Measurements from ENCODE around the gene PORCN.

GRCh38 chrX:48496660-48497059 is 12.1 kb upstream of the PORCN start:
- TF ChIP-seq POLR2A (IDR thresholded peaks at IDR 0.05; ENCODE audit: borderline replicate concordance, extremely low read depth, insufficient read depth, insufficient read length) = no peak
- TF ChIP-seq JUND (IDR thresholded peaks at IDR 0.05) = no peak
- no peak for TF ChIP-seq RAD21 (IDR thresholded peaks at IDR 0.05; ENCODE audit: low read depth)
- TF ChIP-seq EGR1 (IDR thresholded peaks at IDR 0.05; ENCODE audit: low read depth) = no peak
- TF ChIP-seq CTCF (IDR thresholded peaks at IDR 0.05 in 2 of 3, conservative IDR thresholded peaks at IDR 0.05 in 1 of 3; ENCODE audit: borderline replicate concordance in 1 of 3, insufficient read depth in 1 of 3, low read depth in 2 of 3, low read length in 2 of 3) = no peak
- no peak for TF ChIP-seq SP1 (IDR thresholded peaks at IDR 0.05; ENCODE audit: low read depth)
- TF ChIP-seq YY1 (IDR thresholded peaks at IDR 0.05; ENCODE audit: extremely low read depth, insufficient replicate concordance, low read depth, low read length) = no peak
- no peak for TF ChIP-seq EZH2 (IDR thresholded peaks at IDR 0.05)
- no peak for TF ChIP-seq ZFX (IDR thresholded peaks at IDR 0.05)
- no peak for TF ChIP-seq SRF (IDR thresholded peaks at IDR 0.05; ENCODE audit: low read depth)
- no peak for TF ChIP-seq REST (IDR thresholded peaks at IDR 0.05; ENCODE audit: low read depth)
- TF ChIP-seq MAX (IDR thresholded peaks at IDR 0.05) = no peak
- TF ChIP-seq ELF1 (IDR thresholded peaks at IDR 0.05; ENCODE audit: borderline replicate concordance, low read depth) = no peak
